ENCODE measurements around the gene LOXHD1.
A peak's percentile ranks its signal among the peaks of the same experiment; 100 is the strongest.

Gene LOXHD1

DNA sequence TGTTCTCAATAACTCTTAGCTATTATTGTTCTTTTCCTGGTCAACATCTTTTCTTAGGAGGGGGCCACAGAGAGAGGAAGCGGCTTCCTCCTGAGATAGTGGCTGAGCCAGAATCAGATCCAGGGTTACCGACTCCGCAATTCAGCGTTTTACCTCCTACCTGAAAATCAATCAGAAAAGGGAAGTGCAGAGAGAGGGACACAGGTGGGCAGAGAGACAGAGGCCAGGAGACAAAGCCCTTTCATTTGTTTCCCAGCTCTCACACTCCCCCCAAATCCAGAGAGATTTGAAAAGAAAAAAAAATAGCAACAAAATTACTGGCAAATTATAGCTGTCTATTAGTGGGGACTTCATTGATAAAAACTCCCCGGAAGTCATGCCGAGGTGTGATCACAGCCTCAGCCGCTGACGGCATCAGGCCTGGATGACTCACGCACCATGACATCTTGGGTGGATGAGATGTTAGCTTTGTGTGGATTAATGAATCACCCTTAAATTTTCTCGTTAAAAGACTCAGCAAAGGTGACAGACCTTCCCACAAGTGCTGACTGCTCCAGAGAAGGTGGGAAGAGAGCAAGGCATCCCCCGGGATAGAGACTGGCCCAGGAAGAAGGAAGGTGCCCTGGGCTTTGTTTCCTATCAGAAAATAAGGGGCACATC is 120.7 kb downstream of the LOXHD1 start:
- Mint-ChIP-seq H3K4me3 (no peak overlapping the region), H3K27me3 (no peaks in the 10 kb centered on the region), H3K36me3 (ENCODE audit: low read depth) (no peaks in the 10 kb centered on the region), H3K9me3 (no peaks in the 10 kb centered on the region), H3K4me1 (no peaks in the 10 kb centered on the region), H3K27ac (no peak overlapping the region)
- DNase-seq: no peak
- ATAC-seq: peak; percentile 36

GRCh38 chr18:46531482-46531881 is 125.5 kb downstream of the LOXHD1 start:
- DNase-seq: no peak
- H3K27ac Mint-ChIP-seq: no peak overlapping the region
- H3K36me3 Mint-ChIP-seq (ENCODE audit: low read depth): no peaks in the 10 kb centered on the region
- no peaks in the 10 kb centered on the region for H3K4me1 Mint-ChIP-seq
- H3K27me3 Mint-ChIP-seq: no peaks in the 10 kb centered on the region
- no peak for ATAC-seq
- H3K4me3 Mint-ChIP-seq: no peak overlapping the region
- H3K9me3 Mint-ChIP-seq: no peaks in the 10 kb centered on the region

- H3K36me3 Mint-ChIP-seq (ENCODE audit: low read depth): no peaks in the 10 kb centered on the region
- no peak for ATAC-seq
Observed at GRCh38 chr18:46528037-46528436, 129.0 kb downstream of the LOXHD1 start.

DNA sequence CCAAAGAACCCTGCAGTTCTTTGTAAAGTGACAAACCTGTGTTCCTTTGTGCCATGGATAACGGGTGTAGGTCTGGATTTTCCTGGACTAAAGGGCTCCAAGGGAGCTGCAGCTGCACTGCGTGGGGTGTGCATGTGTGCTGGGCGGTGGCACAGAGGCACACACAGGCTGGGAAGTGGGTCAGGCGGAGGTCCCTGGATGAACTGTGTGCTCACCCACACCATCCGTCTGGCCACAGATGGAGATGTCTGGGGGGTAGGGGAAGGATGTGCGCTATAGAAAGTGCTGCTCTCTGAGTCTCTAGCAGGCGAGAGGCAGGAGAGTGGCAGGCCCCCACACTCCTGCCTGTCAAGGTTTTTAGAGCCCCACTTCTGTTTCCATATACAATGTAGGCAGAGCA is 137.2 kb downstream of the LOXHD1 start:
- no peaks in the 10 kb centered on the region for H3K4me1 Mint-ChIP-seq
- H3K9me3 Mint-ChIP-seq: no peaks in the 10 kb centered on the region
- no peaks in the 10 kb centered on the region for H3K36me3 Mint-ChIP-seq (ENCODE audit: low read depth)
- DNase-seq (no peak), ATAC-seq (no peak)
- H3K4me3 Mint-ChIP-seq: no peak overlapping the region
- H3K27ac Mint-ChIP-seq: no peak overlapping the region
- peaks cover 8% of the 10 kb centered on the region for H3K27me3 Mint-ChIP-seq

More at GRCh38 chr18:46528037-46528436, 129.0 kb downstream of the LOXHD1 start:
- Mint-ChIP-seq H3K27ac (no peak overlapping the region), H3K4me3 (no peak overlapping the region), H3K27me3 (no peaks in the 10 kb centered on the region), H3K4me1 (no peaks in the 10 kb centered on the region), H3K9me3 (no peaks in the 10 kb centered on the region)
- DNase-seq: no peak

- Mint-ChIP-seq H3K9me3 (no peaks in the 10 kb centered on the region), H3K36me3 (ENCODE audit: low read depth) (no peaks in the 10 kb centered on the region), H3K27ac (no peak overlapping the region), H3K4me3 (no peak overlapping the region), H3K27me3 (peaks cover 8% of the 10 kb centered on the region), H3K4me1 (no peaks in the 10 kb centered on the region)
- ATAC-seq: no peak
- DNase-seq: no peak
Observed at GRCh38 chr18:46518438-46518837, 138.6 kb downstream of the LOXHD1 start.

- Mint-ChIP-seq H3K27me3 (peaks cover 10% of the 10 kb centered on the region), H3K9me3 (no peaks in the 10 kb centered on the region)
Observed at GRCh38 chr18:46516555-46516954, 140.5 kb downstream of the LOXHD1 start.

DNA sequence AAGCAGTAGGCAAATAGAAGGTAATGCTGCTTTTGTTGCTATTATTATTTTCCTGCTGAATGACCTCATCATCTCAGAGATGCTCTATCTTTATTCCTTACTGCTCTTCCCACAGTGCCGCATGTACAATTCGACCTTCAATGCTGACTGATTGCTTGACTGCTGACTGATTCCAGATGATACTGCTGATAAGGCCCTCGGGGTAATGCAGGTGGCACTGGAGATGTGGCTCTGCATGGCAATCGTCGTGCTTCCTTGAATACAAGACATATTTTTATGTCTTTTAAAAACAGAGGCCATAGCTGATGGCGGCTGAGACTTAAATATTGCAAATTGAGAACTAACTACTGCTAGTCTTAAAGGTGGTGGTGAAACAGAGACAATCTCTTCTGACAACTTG is 146.6 kb downstream of the LOXHD1 start:
- H3K4me1 Mint-ChIP-seq: no peaks in the 10 kb centered on the region
- H3K4me3 Mint-ChIP-seq: no peak overlapping the region
- ATAC-seq (no peak), DNase-seq (no peak)
- peaks cover 5% of the 10 kb centered on the region for H3K27me3 Mint-ChIP-seq
- H3K9me3 Mint-ChIP-seq: no peaks in the 10 kb centered on the region
- H3K27ac Mint-ChIP-seq: no peak overlapping the region
- H3K36me3 Mint-ChIP-seq (ENCODE audit: low read depth): no peaks in the 10 kb centered on the region

More at GRCh38 chr18:46516555-46516954, 140.5 kb downstream of the LOXHD1 start:
- Mint-ChIP-seq H3K4me1 (no peaks in the 10 kb centered on the region), H3K36me3 (ENCODE audit: low read depth) (no peaks in the 10 kb centered on the region), H3K27ac (no peak overlapping the region), H3K4me3 (no peak overlapping the region)
- ATAC-seq (no peak), DNase-seq (no peak)

GRCh38 chr18:46509530-46509929 is 147.5 kb downstream of the LOXHD1 start:
- ATAC-seq: no peak
- Mint-ChIP-seq H3K27ac (no peak overlapping the region), H3K27me3 (peaks cover 5% of the 10 kb centered on the region), H3K36me3 (ENCODE audit: low read depth) (no peaks in the 10 kb centered on the region), H3K4me1 (no peaks in the 10 kb centered on the region), H3K9me3 (no peaks in the 10 kb centered on the region), H3K4me3 (no peak overlapping the region)
- DNase-seq: no peak

DNA sequence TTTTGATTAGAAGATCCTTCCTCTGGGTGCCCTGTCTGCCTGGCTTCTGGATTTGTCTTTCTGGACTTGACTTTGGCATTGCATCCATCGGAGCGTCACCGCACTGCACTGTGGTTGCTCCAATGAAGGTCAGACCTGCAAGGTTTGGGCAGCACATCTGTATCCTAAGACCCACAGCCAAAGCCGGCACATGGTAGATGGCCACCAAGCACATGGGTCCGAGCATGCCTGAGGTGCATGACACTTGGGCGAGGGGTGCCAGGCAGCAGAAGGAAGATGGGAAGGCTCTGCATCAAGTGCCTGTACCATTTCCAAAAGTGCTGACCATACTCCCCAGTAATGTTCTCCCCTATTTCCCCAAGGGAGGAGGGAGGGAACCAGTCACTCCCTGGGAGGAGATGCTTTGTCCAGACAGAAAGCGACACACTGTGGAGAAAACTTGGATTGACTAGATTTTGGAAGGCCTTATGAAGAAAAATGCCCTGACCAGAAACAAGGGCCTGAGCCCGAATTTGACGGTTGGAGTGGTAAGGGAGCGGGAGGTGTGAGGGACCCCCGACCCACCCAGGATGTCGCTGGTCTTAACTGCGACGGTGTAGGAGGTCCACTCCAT is 149.9 kb downstream of the LOXHD1 start:
- ATAC-seq: no peak
- H3K4me1 Mint-ChIP-seq: no peaks in the 10 kb centered on the region
- no peak overlapping the region for H3K4me3 Mint-ChIP-seq
- H3K9me3 Mint-ChIP-seq: no peaks in the 10 kb centered on the region
- no peak for DNase-seq
- no peaks in the 10 kb centered on the region for H3K36me3 Mint-ChIP-seq (ENCODE audit: low read depth)
- peaks cover 6% of the 10 kb centered on the region for H3K27me3 Mint-ChIP-seq
- H3K27ac Mint-ChIP-seq: no peak overlapping the region

DNA sequence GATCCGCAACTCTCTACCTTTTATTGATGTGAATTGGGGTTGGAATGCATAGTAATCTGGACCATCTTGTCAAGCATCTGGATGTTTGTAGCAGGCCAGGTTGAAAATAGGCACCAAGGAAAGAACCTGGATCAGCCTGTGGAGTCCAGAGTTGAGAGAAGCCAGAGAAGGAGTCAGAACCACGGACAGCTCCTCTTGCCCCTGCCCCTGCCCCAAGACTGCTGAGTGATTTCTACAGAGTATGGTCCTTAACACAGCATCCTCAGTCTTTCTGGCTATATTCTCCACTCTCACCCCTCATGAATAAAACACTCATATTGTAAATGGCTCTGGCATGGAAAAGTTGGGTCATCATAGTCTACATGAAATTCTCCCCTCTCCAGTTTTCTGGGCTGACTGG is 154.6 kb downstream of the LOXHD1 start:
- Mint-ChIP-seq H3K27me3 (peaks cover 10% of the 10 kb centered on the region), H3K36me3 (ENCODE audit: low read depth) (no peaks in the 10 kb centered on the region), H3K4me3 (no peak overlapping the region), H3K9me3 (no peaks in the 10 kb centered on the region), H3K27ac (no peak overlapping the region), H3K4me1 (no peaks in the 10 kb centered on the region)
- no peak for ATAC-seq
- DNase-seq: no peak

DNA sequence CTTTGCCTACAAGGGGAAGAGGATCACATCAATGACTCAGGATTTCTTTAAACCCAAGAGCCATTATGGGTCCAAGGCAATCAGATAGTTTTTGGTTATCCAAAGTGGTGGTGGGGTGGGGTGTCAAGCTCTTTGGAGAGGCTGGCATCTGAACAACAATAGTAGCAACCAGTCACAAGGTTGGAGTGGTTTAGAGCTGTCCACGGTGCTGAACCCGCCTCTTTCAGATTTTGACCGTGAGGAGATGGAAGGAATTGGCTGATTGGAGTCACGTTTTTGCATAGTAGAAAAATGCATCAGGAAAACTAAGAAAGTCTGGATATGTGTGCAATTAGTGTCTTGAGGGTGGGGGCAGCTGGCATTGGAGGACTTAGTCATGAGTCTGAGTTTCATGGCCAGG is 159.9 kb downstream of the LOXHD1 start:
- DNase-seq: peak; percentile 42
- H3K27me3 Mint-ChIP-seq: peaks cover 5% of the 10 kb centered on the region
- ATAC-seq: no peak
- no peak overlapping the region for H3K27ac Mint-ChIP-seq
- no peak overlapping the region for H3K4me3 Mint-ChIP-seq
- H3K36me3 Mint-ChIP-seq (ENCODE audit: low read depth): no peaks in the 10 kb centered on the region
- H3K4me1 Mint-ChIP-seq: no peaks in the 10 kb centered on the region
- H3K9me3 Mint-ChIP-seq: no peaks in the 10 kb centered on the region

DNA sequence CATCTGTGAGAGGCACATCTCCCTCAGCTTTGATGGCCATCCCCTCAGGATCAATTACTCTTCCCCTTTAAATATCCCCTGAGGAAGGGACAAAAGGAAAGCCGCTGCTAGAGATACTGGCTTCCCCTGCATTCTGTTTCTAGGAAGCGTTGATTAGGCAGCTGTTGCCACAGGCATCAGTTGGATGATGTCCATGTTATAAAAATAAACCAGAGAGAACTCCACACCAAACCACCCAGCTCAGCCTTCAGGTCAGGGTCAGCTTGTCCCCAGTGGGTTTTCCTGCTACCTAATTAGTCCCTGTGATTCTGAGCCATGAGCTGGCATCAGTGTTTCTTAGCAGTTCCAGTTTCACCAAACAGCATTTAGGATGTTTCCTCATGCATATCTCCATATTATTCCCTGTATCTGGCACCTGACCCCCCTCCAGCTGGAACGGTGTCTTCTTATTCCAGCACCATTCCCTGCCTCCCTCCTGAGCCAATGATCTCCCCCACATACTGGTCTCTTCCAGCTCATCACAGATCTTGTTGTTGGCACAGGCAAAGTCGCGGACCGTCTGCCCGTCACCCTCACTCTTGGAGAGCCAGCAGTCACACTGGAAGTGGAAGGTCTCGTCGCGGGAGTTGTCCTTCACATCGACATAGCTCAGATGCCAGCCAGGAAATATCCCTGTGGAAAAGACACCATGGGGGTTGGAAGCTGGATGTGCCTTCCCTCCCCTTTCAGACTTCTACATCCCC is 168.4 kb downstream of the LOXHD1 start:
- H3K36me3 Mint-ChIP-seq (ENCODE audit: low read depth): no peaks in the 10 kb centered on the region
- H3K27ac Mint-ChIP-seq: no peak overlapping the region
- no peaks in the 10 kb centered on the region for H3K9me3 Mint-ChIP-seq
- no peak overlapping the region for H3K4me3 Mint-ChIP-seq
- no peaks in the 10 kb centered on the region for H3K4me1 Mint-ChIP-seq
- DNase-seq (no peak), ATAC-seq (no peak)
- H3K27me3 Mint-ChIP-seq: no peaks in the 10 kb centered on the region

DNA sequence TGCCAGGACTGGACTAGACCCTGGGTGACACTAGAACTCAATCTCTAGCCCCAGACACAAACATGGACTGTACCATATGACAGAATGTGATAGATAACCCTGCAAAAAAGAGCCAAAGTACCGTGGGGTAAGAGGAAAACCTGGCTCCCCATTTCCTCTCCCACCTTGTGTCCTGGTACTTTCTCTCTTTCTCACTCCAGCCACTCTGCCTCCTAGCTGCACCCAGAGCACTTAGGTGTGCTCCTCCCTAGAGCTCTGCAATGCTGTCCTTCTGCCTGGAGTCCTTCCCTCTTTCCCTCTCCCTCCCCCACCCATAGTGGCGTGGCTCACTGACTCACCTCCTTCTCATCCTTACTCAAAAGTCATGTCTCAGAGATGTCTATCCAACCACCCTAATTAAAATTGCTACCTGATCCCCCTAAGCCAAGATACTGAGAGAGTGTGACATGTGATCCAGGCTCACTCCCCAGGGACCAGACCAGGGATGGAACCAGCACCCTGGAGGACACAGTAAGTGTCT is 171.3 kb downstream of the LOXHD1 start:
- Mint-ChIP-seq H3K4me3 (no peak overlapping the region), H3K4me1 (no peaks in the 10 kb centered on the region), H3K9me3 (no peaks in the 10 kb centered on the region), H3K27ac (no peak overlapping the region), H3K27me3 (no peaks in the 10 kb centered on the region), H3K36me3 (ENCODE audit: low read depth) (no peaks in the 10 kb centered on the region)
- DNase-seq (no peak), ATAC-seq (no peak)

GRCh38 chr18:46484971-46485370 is 172.0 kb downstream of the LOXHD1 start:
- Mint-ChIP-seq H3K4me1 (no peaks in the 10 kb centered on the region), H3K27ac (no peak overlapping the region), H3K4me3 (no peak overlapping the region), H3K27me3 (no peaks in the 10 kb centered on the region), H3K36me3 (ENCODE audit: low read depth) (no peaks in the 10 kb centered on the region), H3K9me3 (no peaks in the 10 kb centered on the region)
- no peak for DNase-seq
- no peak for ATAC-seq

- Mint-ChIP-seq H3K4me1 (no peaks in the 10 kb centered on the region), H3K27me3 (peaks cover 3% of the 10 kb centered on the region), H3K9me3 (no peaks in the 10 kb centered on the region), H3K27ac (no peak overlapping the region), H3K36me3 (ENCODE audit: low read depth) (no peaks in the 10 kb centered on the region), H3K4me3 (no peak overlapping the region)
- no peak for DNase-seq
- no peak for ATAC-seq
Observed at GRCh38 chr18:46482831-46483230, 174.2 kb downstream of the LOXHD1 start.

All from activated naive CD8-positive, alpha-beta T cell treated with anti-CD3 and anti-CD28 coated beads, Interleukin-2, amount 50 U/mL, for 24 hours (primary cell).